Fibroblast of the aortic adventitia (primary cell): ENCODE results near the gene MTHFR. TPM values are rescaled to one million over a fixed set of nuclear protein-coding genes. Genes with fewer than 3 reads are reported as not detected.

Source experiments
- DNase-seq: peaks from one replicate; pipeline ENCODE4 v3.0.0-alpha.2; 2010; ENCODE audit warnings: low read depth
- H3K4me3 ChIP-seq: 2 replicates; pipeline ENCODE4 v1.5.1; 2011; ENCODE audit warnings: low read depth, mild to moderate bottlenecking, control low read depth, low read length, moderate library complexity
- CTCF ChIP-seq: IDR thresholded peaks from 2 replicates; pipeline ENCODE4 v1.5.1; 2011; ENCODE audit warnings: mild to moderate bottlenecking, low read length, control low read depth, inconsistent platforms; ENCODE audit not compliant: insufficient read depth
- total RNA-seq: library from RNA; depleted of rRNA; stranded (reverse); fragments of >200 nt; gene quantifications from 2 replicates; pipeline ENCODE4 v1.2.3, GENCODE V29; 2012; ENCODE audit warnings: low replicate concordance

MTHFR gene
- total RNA-seq, 1 donor, result 42.9 TPM

GRCh38 chr1:11802973-11803885 lies 2.5 kb downstream of the MTHFR start:
- H3K4me3 ChIP-seq, result peak overlapping the region; percentile 94
- peak; percentile 98 for DNase-seq
- no peak for TF ChIP-seq CTCF

- DNase-seq, result no peak
- TF ChIP-seq CTCF, result peak; percentile 6
- peak overlapping the region; percentile 94 for H3K4me3 ChIP-seq
Observed at GRCh38 chr1:11802616-11802972, 3.2 kb downstream of the MTHFR start.

GRCh38 chr1:11800756-11801433 lies 4.9 kb downstream of the MTHFR start:
- peak overlapping the region; percentile 25 for H3K4me3 ChIP-seq
- TF ChIP-seq CTCF, result no peak
- no peak for DNase-seq

- no peak overlapping the region for H3K4me3 ChIP-seq
- no peak for DNase-seq
- TF ChIP-seq CTCF, result no peak
Observed at GRCh38 chr1:11800391-11800755, 5.4 kb downstream of the MTHFR start.

- no peak for TF ChIP-seq CTCF
- no peak for DNase-seq
- H3K4me3 ChIP-seq, result no peak overlapping the region
Observed at GRCh38 chr1:11799896-11800295, 5.9 kb downstream of the MTHFR start.

GRCh38 chr1:11799099-11799498 lies 6.7 kb downstream of the MTHFR start:
- no peak for TF ChIP-seq CTCF
- H3K4me3 ChIP-seq, result no peak overlapping the region
- no peak for DNase-seq
